GM21737 (cell line): ENCODE results near the gene FXYD3.
A peak's percentile ranks its signal among the peaks of the same experiment; 100 is the strongest.
"Not testable (repeated sequence)": the region's sequence is repeated elsewhere in the genome, so short reads cannot be mapped to it uniquely, and the experiment has no call there.

ENCODE experiments used
- ATAC-seq: cut with Tn5 transposase; IDR thresholded peaks from one replicate; pipeline ENCODE4 v1.9.1; 2021; ENCODE audit warnings: mild to moderate bottlenecking, moderate library complexity; ENCODE audit not compliant: unreplicated experiment

Gene FXYD3

DNA sequence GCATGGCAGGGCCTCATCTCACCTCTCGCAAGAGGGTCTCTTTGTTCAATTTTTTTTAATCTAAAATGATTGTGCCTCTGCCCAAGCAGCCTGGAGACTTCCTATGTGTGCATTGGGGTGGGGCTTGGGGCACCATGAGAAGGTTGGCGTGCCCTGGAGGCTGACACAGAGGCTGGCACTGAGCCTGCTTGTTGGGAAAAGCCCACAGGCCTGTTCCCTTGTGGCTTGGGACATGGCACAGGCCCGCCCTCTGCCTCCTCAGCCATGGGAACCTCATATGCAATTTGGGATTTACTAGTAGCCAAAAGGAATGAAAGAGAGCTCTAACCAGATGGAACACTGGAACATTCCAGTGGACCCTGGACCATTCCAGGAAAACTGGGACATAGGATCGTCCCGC lies 8.0 kb downstream of the FXYD3 start:
- ATAC-seq = no peak

DNA sequence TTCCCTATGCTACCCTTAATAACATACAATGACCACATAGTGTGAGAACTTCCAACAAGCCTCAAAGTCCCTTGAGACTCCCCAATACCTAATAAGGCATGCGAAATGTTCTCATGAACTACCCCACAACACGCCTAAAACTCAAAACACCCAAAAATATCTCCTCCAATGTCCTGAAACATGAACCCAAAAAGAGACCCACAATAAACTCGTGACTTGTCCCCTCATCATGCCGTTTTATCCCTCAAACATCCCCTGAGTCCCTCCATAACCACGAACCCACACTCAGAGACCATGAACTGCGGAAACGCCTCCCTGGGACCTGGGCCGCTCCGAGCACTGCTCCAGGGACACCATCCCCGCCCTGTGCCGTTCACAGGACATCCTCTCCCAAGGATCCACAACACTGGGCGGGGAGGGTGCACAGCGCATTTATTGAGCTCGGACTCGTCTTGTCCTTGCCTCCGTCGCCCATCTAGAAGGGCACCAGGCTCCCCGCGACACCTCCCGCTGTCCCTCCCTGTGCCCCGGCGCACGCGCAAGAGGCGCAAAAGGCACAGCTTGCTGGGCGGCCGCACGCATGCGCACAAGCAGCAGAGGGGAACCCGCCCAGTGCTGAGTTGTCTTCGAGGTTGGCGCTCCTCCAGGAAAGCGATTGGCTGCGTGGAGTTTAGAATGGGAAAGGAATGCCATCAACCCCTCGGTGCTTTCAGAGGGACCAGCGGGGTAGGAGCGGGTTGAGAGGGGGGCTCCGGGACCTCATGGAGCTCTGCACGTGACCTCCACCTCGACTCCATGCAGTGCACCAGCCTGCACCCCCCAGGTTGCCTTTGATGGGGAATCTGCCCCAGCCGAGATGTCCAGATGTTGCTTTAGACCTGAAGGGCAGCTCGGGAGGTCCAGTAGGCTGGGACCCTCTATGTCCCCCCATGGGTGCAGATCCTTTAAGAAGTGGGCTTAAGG lies 8.8 kb downstream of the FXYD3 start:
- ATAC-seq = peak; percentile 59

DNA sequence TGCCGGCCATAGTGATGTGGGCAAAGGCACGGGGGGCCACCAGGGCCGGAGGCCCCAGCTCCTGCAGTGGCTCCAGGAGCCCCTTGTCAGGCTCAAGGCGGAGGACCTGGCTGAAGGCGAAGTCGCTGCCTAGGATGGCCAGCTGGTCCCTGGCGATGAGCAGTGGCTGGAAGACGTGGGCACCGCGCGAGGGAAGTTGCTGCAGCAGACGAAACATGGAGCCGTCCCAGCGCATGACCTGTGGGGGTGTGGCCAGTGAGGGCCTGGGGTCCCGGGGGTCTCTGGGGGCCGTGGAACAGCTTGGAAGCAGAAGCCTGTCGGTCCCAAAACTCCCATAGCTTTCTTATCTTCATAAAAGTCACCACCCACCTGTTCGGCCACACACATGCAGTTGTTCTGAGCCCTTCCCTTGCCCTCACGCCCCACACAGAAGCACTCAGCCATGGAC lies 9.7 kb downstream of the FXYD3 start:
- ATAC-seq = no peak

DNA sequence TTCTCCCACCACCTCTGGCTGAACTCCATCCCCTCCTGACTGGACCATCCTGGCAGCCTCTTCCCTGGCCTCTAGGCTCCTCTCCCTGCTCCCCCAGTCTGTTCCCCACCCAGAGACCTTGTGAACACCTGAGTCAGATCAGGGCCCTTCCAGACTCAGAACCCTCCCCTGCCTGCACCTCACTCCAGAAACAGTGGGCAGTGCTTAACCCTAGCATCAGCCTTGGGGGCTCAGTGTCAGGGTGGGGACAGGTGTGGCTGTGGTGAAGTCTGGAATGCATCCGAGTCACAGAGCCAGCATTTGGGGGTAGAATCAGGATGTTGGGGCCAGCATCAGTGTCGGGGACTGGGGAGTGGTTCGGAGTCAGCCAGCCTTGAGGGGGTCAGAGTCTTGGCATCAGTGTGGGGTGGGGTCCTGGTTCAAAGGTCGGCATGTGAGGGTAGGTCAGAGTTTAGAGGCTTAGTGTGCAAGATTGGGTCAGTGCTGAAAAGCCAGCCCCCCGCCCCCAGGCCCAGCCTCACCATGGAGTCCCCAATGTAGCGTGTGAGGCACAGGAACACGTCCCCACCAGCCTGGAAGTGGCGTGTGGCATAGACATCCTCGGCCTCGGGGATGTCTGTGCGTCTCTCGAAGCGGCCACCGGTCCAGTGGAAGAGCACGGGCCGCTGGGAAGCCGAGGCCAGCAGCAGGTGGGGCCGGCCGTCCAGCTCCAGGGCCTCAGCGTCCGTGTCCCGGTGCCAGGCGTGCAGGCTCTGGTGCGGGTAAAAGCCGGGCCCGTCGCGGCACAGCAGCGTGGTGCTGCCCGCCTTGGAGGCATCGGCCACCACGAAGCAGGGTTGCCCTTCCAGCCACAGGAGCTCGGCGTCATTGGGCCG lies 10.4 kb downstream of the FXYD3 start:
- ATAC-seq = no peak

DNA sequence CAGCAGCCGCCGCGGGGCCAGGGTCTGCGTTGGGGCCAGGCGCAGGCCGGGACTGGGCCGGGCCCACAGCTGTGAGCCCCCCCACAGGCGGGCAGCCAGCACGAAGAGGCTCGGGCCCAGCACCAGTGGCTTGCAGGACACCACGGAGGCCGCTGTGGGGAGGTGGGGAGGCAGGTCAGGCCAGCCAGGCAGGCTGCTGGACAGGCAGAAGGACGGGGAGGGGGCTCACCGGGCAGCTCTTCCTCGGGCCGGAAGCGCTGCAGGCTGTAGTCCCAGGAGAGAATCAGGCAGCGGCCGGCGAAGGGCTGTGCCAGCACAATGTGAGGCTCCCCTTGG lies 11.0 kb downstream of the FXYD3 start:
- no peak for ATAC-seq

DNA sequence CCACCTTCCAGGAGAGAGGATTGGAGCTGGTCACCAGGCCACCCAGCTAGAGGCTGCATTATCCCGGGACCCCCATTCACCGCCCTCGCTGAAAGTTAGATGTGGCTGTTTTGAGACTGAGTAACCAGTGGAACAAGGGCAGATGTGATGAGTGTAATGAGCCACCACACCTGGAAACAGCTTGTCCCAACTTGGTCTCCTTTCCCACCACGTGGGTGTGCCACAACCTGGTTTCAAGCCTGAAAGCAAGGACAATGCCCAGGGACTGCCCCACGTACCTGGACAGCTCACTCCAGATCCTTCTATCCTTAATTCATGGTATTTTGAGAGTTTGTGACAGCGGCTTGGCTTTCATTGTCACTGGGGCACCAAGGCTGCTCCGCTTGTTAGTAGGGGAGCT lies 12.2 kb downstream of the FXYD3 start:
- no peak for ATAC-seq

DNA sequence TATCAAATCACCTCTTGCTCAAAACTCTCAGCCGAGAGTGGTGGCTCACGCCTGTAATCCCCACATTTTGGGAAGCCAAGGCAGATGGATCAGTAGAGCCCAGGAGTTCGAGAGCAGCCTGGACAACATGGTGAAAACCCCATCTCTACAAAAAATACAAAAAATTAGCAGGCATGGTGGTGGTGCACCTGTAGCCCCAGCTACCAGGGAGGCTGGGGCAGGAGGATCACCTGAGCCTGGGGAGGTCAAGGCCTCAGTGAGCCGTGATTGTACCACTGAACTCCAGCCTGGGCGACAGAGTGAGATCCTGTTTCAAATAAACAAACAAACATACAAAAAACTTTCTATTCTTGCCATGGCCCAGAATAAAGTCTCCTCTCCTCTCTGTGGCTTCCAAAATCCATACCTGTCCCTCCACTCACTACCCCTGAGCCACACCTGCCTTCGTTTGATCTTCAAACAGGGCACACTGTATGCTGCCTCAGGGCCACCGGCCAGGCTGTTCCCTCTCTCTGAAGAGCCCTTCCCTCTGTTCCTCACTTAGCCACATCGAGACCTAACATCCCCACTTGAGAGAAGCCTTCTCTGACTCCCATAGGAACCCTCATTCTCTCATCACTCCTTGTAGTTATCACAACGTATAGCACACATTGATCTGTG lies 12.9 kb downstream of the FXYD3 start:
- ATAC-seq = no peak

DNA sequence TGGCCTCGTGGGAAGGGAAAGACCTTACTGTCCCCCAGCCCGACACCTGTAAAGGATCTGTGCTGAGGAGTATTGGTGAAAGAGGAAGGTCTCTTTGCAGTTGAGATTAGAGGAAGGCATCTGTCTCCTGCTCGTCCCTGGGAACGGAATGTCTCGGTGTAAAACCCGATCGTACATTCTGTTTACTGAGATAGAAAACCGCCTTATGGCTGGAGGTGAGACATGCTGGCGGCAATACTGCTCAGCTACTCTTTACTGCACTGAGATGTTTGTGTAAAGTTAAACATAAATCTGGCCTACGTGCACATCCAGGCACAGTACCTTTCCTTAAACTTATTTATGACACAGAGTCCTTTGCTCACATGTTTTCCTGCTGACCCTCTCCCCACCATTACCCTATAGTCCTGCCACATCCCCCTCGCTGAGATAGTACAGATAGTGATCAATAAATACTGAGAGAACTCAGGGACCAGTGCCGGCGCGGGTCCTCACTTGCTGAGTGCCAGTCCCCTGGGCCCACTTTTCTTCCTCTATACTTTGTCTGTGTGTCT lies 14.2 kb downstream of the FXYD3 start:
- ATAC-seq = not testable (repeated sequence)

DNA sequence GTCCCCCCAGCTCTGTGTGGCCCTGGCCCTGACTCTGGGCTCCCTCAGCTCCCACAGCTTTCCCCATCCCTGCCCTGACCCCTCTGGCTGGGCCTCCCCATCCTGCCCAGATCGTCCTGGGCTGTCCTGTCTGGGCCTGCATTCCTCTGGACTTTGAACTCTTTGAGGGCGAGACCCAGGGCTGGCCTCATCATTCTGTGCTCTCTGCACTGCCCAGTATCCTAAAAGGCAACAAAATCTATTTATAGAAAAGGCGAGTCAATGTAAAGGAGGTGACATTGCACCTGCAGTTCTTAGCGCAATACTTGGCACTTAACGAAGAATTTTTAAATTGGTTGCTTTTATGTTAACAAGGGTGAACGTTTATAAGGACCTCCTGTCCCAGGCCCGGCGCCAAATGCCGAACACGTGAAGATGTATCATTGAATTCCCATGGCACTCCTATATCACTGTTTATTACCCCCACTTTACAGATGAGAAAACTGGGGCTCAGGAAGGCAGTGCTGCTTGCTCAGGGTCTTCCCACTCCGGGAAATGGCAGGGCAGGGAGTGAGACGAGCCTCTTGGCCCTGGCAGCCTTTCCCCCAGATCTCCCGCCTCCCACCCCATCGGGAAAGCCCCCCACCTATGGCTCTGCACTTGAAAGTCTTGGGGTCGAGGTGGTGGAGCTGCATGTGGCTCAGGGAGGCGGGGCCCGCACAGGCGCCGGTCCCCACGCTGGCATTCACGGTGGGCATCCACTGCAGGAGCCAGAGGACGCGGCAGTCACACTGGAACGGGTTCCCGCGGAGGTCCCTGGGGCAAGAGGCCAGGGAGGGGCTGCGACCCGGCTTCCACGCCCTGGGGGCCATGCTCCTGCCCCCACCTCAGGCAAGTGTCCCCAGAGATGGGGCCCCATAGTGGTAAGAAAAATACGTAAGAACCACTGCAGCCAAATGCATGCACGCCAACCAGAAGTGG lies 15.4 kb downstream of the FXYD3 start:
- no peak for ATAC-seq

DNA sequence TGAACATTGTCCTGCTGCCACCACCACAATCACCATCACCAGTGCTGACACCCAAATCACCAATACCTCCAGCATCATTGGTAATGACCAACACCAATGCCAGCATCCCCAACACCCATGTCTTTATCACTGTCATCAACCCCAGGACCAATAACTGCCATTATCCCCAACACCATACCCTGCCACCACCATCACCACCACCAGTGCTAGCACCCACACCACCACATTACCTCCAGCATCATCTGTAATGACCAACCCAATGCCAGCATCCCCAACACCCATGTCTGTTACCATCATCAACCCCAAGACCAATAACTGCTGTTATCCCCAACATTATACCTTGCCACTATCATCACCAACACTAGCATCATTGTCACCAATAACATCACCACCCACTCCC lies 16.6 kb downstream of the FXYD3 start:
- no peak for ATAC-seq

DNA sequence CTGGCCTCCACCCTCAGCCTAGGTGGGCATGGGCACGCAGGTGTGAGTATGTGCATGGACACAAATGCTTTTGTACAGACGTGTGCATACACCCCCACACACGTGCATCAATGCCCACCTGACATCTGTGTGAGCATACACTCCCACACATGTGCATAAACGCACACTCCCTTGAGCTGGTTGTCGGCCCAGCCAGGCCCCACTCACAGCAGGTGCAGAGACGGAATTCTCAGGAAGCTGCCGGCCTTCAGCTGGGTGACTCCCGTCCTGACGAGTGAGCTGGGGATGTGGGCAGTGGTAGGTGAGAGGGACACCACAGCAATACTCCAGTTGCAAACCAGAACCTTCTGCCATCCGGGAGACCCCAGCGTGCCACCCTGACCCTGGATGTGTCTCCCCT lies 18.2 kb downstream of the FXYD3 start:
- ATAC-seq = no peak

DNA sequence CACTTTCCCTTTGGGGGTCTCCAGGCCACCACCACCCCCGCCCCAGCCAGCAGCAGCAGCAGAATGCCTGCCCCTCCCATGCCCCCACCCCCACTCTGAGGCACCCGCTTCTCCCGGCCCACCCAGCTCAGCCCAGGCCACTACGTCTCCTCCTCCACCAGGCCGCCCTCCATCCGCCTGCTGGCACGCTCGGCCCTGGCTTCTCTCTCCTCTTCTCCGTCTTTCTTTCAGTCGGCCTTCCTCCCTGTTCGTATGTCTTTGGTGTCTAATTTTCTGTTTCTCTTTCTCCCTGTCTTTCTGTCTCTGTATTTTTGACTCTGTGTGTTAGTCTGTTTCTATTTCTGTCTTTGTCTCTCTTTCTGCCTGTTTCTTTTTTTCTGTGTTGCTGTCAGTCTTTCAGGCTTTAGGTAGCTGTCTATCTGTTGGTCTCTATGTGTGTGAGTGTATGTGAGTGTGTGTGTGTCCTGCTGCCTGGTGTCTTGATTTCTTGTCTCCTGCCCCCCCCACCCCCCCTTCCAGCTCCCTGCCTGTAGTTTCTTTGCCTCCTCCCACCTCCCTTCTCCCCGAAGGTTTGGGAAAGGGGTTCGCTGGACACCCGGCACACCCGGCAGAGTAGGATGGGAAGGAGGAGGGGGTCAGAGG lies 19.1 kb downstream of the FXYD3 start, which contains the start of gene LGI4:
LGI4 (minus strand) TSS at position 459 of the 642 bp plus-strand sequence; CDS start at position 80, 379 bp downstream.
- ATAC-seq = no peak

DNA sequence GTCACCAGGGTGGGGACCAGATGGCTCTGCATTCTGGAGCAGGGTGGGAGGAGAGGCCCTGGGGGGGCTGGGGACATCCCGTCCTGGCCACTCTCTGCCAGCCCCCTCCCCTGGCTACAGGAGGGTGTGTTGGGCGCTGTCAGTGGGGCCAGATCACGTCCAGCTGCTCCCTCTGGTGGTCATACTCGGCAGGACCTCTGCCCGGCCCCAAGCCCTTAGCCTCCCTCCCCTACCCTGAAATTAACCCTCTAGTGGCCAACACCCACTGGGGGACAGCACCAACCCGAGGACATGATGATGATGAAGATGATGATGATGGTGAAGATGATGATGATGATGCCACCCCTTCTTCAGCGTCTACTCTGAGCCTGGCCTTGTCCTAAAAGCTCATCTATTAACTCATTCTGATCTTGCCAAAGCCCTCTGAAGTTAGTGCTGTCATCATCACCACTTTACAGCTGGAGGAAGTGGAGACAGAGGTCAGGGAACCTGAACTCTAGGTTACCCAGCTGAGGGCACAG lies 19.8 kb downstream of the FXYD3 start:
- ATAC-seq = no peak

DNA sequence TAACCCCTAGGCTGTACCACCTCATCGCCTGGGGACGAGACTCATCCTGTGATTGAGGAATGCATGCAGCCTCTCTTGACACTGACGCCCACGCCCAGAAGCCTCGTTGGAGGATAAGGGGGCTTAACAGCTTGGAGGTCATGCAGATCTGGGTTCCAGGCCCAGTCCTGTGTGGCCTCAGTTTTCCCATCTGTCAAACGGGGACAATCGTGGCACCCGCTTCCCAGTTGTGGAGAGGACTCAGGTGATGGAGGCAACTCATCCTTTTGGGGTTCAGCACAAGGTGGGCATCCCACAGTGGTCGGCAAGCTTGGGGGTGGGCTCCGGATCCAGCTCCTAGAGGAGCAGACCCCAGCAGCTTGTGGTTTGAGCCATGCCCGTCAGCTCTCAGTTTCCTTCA lies 20.6 kb downstream of the FXYD3 start:
- ATAC-seq = no peak

DNA sequence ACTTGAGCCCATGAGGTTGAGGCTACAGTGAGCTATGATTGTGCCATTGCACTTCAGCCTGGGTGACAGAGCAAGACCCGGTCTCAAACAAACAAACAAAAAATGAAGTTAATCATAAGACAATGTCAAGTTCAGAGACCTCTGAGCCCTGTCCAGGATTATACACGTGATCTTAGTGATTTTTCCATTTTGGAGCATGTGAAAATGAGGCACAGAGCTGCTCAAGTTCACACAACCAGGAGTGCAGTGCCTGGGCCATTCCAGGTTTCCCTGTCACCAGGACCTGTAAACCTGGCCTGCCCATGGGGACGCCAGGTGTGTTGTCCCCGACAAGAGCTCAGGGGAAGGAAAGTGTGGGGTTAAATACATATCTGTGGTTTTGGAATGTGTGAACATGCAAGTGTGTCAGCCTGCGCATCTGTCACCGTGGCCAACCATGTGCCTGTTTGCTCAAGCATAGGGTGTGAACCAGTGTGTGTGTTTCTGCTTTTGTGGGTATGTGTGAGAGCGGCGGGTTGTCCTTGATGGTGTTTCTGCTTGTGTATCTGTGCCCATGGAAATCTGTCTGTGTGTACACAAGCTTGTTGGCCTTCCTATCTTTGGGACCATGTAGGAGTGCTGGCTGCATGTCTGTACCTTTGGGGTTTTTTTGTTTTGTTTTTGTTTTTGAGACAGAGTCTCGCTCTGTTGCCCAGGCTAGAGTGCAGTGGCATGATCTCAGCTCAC lies 21.5 kb downstream of the FXYD3 start:
- ATAC-seq = no peak

DNA sequence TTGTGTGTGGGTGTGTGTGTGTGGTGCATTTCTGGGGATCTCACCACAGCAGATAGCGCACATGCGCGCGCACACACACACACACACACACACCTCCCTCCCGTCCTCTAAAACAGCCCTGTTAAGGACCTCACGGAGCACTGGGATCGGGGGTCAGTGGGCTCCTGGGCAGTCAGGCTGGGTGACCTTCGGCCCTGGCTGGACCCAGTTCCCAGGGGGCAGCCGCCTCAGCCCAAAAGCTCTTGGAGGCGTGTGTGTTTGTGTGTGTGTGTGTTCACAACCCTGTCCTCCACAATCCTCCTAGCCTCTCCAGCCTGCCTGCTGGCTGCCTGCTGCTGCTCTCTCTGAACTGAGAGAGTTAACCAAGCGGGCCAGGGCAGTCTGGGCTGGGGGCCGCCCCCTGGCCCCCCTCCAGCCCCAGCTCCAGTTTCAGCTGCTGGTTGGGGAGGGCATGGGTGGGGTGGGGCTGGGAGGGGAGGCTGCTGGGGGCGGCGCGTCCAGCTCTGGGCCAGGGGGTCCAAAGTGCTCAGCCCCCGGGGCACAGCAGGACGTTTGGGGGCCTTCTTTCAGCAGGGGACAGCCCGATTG lies 22.8 kb downstream of the FXYD3 start, which contains the start of gene FXYD1:
FXYD1 (plus strand) TSS at position 520 of the 588 bp plus-strand sequence. CDS start 1,256 bp downstream, outside the sequence.
- ATAC-seq = no peak

DNA sequence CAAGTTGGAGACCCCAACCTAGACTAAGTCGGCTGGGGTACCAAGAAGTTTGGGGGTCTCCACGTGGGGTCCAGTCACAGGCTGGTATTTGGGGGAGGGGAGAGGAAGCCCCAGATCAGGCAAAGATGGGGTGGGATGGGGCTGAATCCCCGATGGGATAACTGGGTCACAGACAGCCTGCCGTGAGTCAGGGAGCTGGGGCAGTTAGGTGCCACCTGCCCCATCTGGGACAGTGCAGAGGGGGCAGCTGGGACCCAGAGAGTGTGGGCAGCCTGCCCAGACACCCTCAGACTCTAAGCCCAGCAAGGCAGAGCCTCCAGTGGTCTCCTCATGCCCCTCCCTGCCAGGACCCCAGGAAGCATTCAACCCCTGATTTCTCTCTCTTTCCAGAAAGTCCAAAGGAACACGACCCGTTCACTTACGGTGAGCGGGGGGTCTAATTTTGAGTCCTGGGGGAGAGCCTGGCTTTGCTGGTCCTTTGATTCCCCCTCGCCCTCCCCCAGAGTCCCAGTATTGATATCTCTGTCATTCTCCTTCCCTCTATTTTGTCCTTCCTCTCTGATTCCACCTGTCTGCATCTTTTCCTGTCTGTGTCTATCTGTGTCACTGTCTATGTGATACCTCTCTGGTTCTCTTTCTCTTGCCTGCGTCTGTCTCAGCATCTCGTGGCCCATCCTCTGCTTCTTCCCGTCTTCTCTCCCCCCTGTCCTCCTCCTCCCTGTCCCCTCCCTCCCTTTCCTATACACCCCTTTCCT lies 24.8 kb downstream of the FXYD3 start:
- ATAC-seq = no peak
